ENCODE results near the gene HECTD2.

GRCh38 chr10:91453535-91453934, 43.4 kb downstream of the HECTD2 start:
- TF ChIP-seq ZNF24 (IDR thresholded peaks at IDR 0.05) (no peak), ZNF609 (CRISPR knock-in tag; IDR thresholded peaks at IDR 0.05; ENCODE audit: borderline replicate concordance) (no peak), NFYB (IDR thresholded peaks at IDR 0.05; ENCODE audit: extremely low read depth, insufficient read length) (no peak), TBL1XR1 (IDR thresholded peaks at IDR 0.05; ENCODE audit: low read length in 2 of 2) (no peak), FOSL1 (tag; conservative IDR thresholded peaks at IDR 0.05) (no peak), ZNF780A (CRISPR knock-in tag; IDR thresholded peaks at IDR 0.05) (no peak), CREB1 (IDR thresholded peaks at IDR 0.05) (no peak), CREB1 (CRISPR knock-in tag; IDR thresholded peaks at IDR 0.05) (no peak), PML (IDR thresholded peaks at IDR 0.05; ENCODE audit: low read length) (no peak), ZFX (CRISPR knock-in tag; IDR thresholded peaks at IDR 0.05) (no peak)

Measured in K562 (cell line).